H1 (cell line): Measurements from ENCODE around the gene QPCTL. TPM values are rescaled to one million over a fixed set of nuclear protein-coding genes. Genes with fewer than 3 reads are reported as not detected.

Experiments used
- CTCF ChIA-PET: fragments of 300-600 bp; sonication (Branson Sonifier 250); formaldehyde crosslinking; loops from one replicate; lab custom pipeline; 2021; ENCODE audit not compliant: partially characterized antibody; lab: Charles Lee
- POLR2A ChIA-PET: fragments of 300-600 bp; sonication (Branson Sonifier 250); formaldehyde crosslinking; loops from one replicate; lab custom pipeline; 2021; ENCODE audit warnings: inconsistent platforms; ENCODE audit not compliant: partially characterized antibody; lab: Charles Lee
- DNase-seq, 2 experiments: peaks; one replicate each; pipeline versions ENCODE4 v3.0.0 to v3.0.0-alpha.2; 2010 to 2022; ENCODE audit warnings: low spot score in 2 of 2, low read depth in 1 of 2, mixed read lengths in 1 of 2
- FAIRE-seq: peaks from 2 replicates; lab custom pipeline; 2011; peaks lifted over from hg19 to GRCh38; lab: Jason Lieb, UNC
- H2AFZ ChIP-seq: 2 replicates; pipeline ENCODE4 v1.8.1; 2012; ENCODE audit warnings: low read length, inconsistent platforms
- H2AK5ac ChIP-seq: 2 replicates; pipeline ENCODE4 v1.6.1; 2013; ENCODE audit warnings: low read depth, low read length
- H2BK120ac ChIP-seq: replicated peaks from 2 replicates; pipeline ENCODE3; 2013; ENCODE audit warnings: low read depth, low read length, inconsistent platforms
- H2BK12ac ChIP-seq: 2 replicates; pipeline ENCODE4 v1.6.1; 2013; ENCODE audit warnings: low read depth, low read length
- H2BK15ac ChIP-seq: 2 replicates; pipeline ENCODE4 v1.6.1; 2013; ENCODE audit warnings: low read length
- H2BK20ac ChIP-seq: 2 replicates; pipeline ENCODE4 v1.6.1; 2013; ENCODE audit warnings: low read length
- H2BK5ac ChIP-seq: 2 replicates; pipeline ENCODE4 v1.6.1; 2013; ENCODE audit warnings: low read depth, low read length
- H3K14ac ChIP-seq: 2 replicates; pipeline ENCODE4 v1.6.1; 2013; ENCODE audit warnings: inconsistent platforms; ENCODE audit not compliant: insufficient read length
- H3K18ac ChIP-seq: 2 replicates; pipeline ENCODE4 v1.6.1; 2013; ENCODE audit warnings: low read length; ENCODE audit errors: extremely low read depth
- H3K23ac ChIP-seq: 2 replicates; pipeline ENCODE4 v1.6.1; 2013; ENCODE audit warnings: inconsistent platforms; ENCODE audit not compliant: insufficient read length
- H3K23me2 ChIP-seq: 2 replicates; pipeline ENCODE4 v1.6.1; 2013; ENCODE audit warnings: low read depth, low read length
- H3K27ac ChIP-seq: 2 replicates; pipeline ENCODE4 v1.6.1; 2011; ENCODE audit warnings: low read depth, low read length, inconsistent platforms
- H3K27me3 ChIP-seq, 4 experiments: replicated peaks in 1 of 4; 1 replicate in 1 of 4; 2 replicates in 3 of 4; pipeline versions ENCODE4 v1.6.1 to v1.8.1; 2011 to 2013; ENCODE audit warnings: low read length in 3 of 4, mild to moderate bottlenecking in 3 of 4, inconsistent platforms in 2 of 4, mixed read lengths in 2 of 4, moderate library complexity in 1 of 4; ENCODE audit not compliant: control insufficient read depth in 3 of 4, insufficient read depth in 3 of 4; ENCODE audit errors: extremely low read depth in 1 of 4
- H3K36me3 ChIP-seq, 4 experiments: 2 replicates each; pipeline versions ENCODE4 v1.6.1 to v1.8.1; 2011 to 2013; ENCODE audit warnings: mild to moderate bottlenecking in 4 of 4, low read length in 3 of 4, moderate library complexity in 2 of 4, control low read depth in 1 of 4, inconsistent platforms in 1 of 4; ENCODE audit not compliant: insufficient read depth in 4 of 4, control insufficient read depth in 2 of 4
- H3K4ac ChIP-seq: replicated peaks from 2 replicates; pipeline ENCODE3; 2013; ENCODE audit warnings: low read length, low read depth, mixed read lengths, inconsistent platforms; ENCODE audit not compliant: insufficient read length
- H3K4me1 ChIP-seq, 4 experiments: replicated peaks in 1 of 4; 1 replicate in 1 of 4; 2 replicates in 3 of 4; pipeline versions ENCODE4 v1.6.1 to v1.8.1; 2011 to 2013; ENCODE audit warnings: low read length in 3 of 4, inconsistent platforms in 2 of 4, mixed read lengths in 1 of 4; ENCODE audit not compliant: insufficient read depth in 4 of 4, control insufficient read depth in 3 of 4
- H3K4me2 ChIP-seq, 2 experiments: 2 replicates each; pipeline versions ENCODE4 v1.6.1 to v1.8.1; 2011 to 2013; ENCODE audit warnings: low read depth in 2 of 2, low read length in 2 of 2, control low read depth in 1 of 2, inconsistent platforms in 1 of 2, mild to moderate bottlenecking in 1 of 2; ENCODE audit not compliant: insufficient read depth in 1 of 2
- H3K4me3 ChIP-seq, 4 experiments: fragments of 200-600, 300-600 bp in 1 of 4; sonication (generic), shearing (Covaris generic), sonication (Bioruptor Twin) in 1 of 4; 2 replicates each; pipeline versions ENCODE4 v1.5.1 to v1.8.1; 2011 to 2016; ENCODE audit warnings: low read length in 4 of 4, low read depth in 3 of 4, control low read depth in 2 of 4, inconsistent platforms in 2 of 4, mild to moderate bottlenecking in 2 of 4, mixed read lengths in 1 of 4, moderate library complexity in 1 of 4; ENCODE audit not compliant: insufficient read depth in 2 of 4; ENCODE audit errors: extremely low read depth in 1 of 4
- H3K56ac ChIP-seq: replicated peaks from 2 replicates; pipeline ENCODE3; 2013; ENCODE audit warnings: low read depth, mild to moderate bottlenecking, mixed read lengths, low read length, inconsistent platforms; ENCODE audit not compliant: insufficient read length
- H3K79me1 ChIP-seq: 2 replicates; pipeline ENCODE4 v1.6.1; 2013; ENCODE audit warnings: low read depth, low read length, control low read depth
- H3K79me2 ChIP-seq, 2 experiments: 2 replicates each; pipeline versions ENCODE4 v1.6.1 to v1.8.1; 2012 to 2013; ENCODE audit warnings: low read length in 2 of 2, mild to moderate bottlenecking in 2 of 2, inconsistent platforms in 1 of 2; ENCODE audit not compliant: insufficient read depth in 2 of 2, control insufficient read depth in 1 of 2
- H3K9ac ChIP-seq, 4 experiments: replicated peaks in 1 of 4; 1 replicate in 1 of 4; 2 replicates in 3 of 4; pipeline versions ENCODE4 v1.6.1 to v1.8.1; 2011 to 2013; ENCODE audit warnings: low read depth in 3 of 4, low read length in 3 of 4, control low read depth in 2 of 4, mild to moderate bottlenecking in 2 of 4, moderate library complexity in 2 of 4, inconsistent platforms in 1 of 4; ENCODE audit errors: extremely low read depth in 1 of 4
- H3K9me3 ChIP-seq, 2 experiments: 2 replicates each; pipeline versions ENCODE4 v1.6.1 to v1.8.1; 2012 to 2013; ENCODE audit warnings: mild to moderate bottlenecking in 2 of 2, moderate library complexity in 2 of 2, control low read depth in 1 of 2, inconsistent platforms in 1 of 2, low read depth in 1 of 2, low read length in 1 of 2, mixed read lengths in 1 of 2; ENCODE audit not compliant: insufficient read depth in 2 of 2
- H4K20me1 ChIP-seq, 2 experiments: replicated peaks in 1 of 2; 2 replicates each; pipeline versions ENCODE3 to v1.8.1; 2011 to 2013; ENCODE audit warnings: inconsistent platforms in 2 of 2, low read length in 2 of 2, mild to moderate bottlenecking in 1 of 2; ENCODE audit not compliant: insufficient read depth in 2 of 2, control insufficient read depth in 1 of 2
- H4K5ac ChIP-seq: 2 replicates; pipeline ENCODE4 v1.6.1; 2013; ENCODE audit warnings: low read length, low read depth, mixed read lengths, inconsistent platforms; ENCODE audit not compliant: insufficient read length
- H4K8ac ChIP-seq: 2 replicates; pipeline ENCODE4 v1.8.0; 2013; ENCODE audit warnings: mild to moderate bottlenecking, moderate library complexity, low read length, inconsistent platforms; ENCODE audit not compliant: insufficient read depth; ENCODE audit errors: extremely low read depth
- H4K91ac ChIP-seq: replicated peaks from 2 replicates; pipeline ENCODE3; 2013; ENCODE audit warnings: low read length, mixed read lengths, inconsistent platforms; ENCODE audit not compliant: insufficient read length
- MAX ChIP-seq: IDR thresholded peaks from 2 replicates; pipeline ENCODE4 v1.6.1; 2012; ENCODE audit warnings: inconsistent platforms
- RAD21 ChIP-seq, 2 experiments: IDR thresholded peaks in 1 of 2; conservative IDR thresholded peaks in 1 of 2; 2 replicates each; pipeline ENCODE4 v1.6.1; 2011; ENCODE audit warnings: low read depth in 2 of 2, low read length in 2 of 2, improper control_type of control experiment in 1 of 2, inconsistent platforms in 1 of 2, mild to moderate bottlenecking in 1 of 2, moderate library complexity in 1 of 2
- SIRT6 ChIP-seq: IDR thresholded peaks from one replicate; pipeline ENCODE4 v1.7.1; 2012; ENCODE audit warnings: low read length, inconsistent platforms
- SP1 ChIP-seq: IDR thresholded peaks from 2 replicates; pipeline ENCODE4 v1.6.1; 2011; ENCODE audit warnings: low read depth, low read length
- whole genome bisulfite sequencing, 2 experiments: shearing (Covaris generic) in 1 of 2; methylation state at CpG; one replicate each; pipeline versions ENCODE4 v1.1.6 to v1.1.7; 2013 to 2015; ENCODE audit warnings: low lambda C conversion rate in 2 of 2, mixed read lengths in 2 of 2, inconsistent platforms in 1 of 2, low coverage in 1 of 2, missing lambda C conversion rate in 1 of 2; ENCODE audit not compliant: insufficient replicate concordance in 2 of 2, insufficient coverage in 1 of 2, insufficient read length in 1 of 2; ENCODE audit errors: extremely low coverage in 1 of 2, missing lambda C conversion rate in 1 of 2; 5-methylcytosine and 5-hydroxymethylcytosine counted together
- polyA plus RNA-seq, 7 experiments: library from polyadenylated mRNA; depleted of rRNA in 3 of 7; stranded (reverse) in 5 of 7; unstranded in 2 of 7; fragments of >200 nt in 5 of 7; fragments of 200-250 nt in 2 of 7; gene quantifications; 1 replicate in 5 of 7; 2 replicates in 1 of 7; 4 replicates in 1 of 7; pipeline versions ENCODE4 v1.2.1 to v1.2.3, GENCODE V29; 2011 to 2013; ENCODE audit warnings: missing spikeins in 2 of 7, mixed read lengths in 2 of 7
- total RNA-seq: library from RNA; stranded (reverse); fragmentation: NEBNext Ultra II Directional; extraction: Animal tissue kit (Norgen Biotek cat#: 25700); gene quantifications from 2 replicates; pipeline ENCODE4 v1.2.1, GENCODE V29; 2021
- TF ChIP-seq, protein P1 (sequence below): IDR thresholded peaks from 2 replicates; pipeline ENCODE4 v1.6.1; 2012; ENCODE audit warnings: inconsistent platforms

QPCTL gene
- total and polyA plus RNA-seq, 2 of the 8 experiments (the other 6 are each of a cell fraction or from before 2014, with no cell fraction given) = 25.2 to 35.3 TPM

DNA sequence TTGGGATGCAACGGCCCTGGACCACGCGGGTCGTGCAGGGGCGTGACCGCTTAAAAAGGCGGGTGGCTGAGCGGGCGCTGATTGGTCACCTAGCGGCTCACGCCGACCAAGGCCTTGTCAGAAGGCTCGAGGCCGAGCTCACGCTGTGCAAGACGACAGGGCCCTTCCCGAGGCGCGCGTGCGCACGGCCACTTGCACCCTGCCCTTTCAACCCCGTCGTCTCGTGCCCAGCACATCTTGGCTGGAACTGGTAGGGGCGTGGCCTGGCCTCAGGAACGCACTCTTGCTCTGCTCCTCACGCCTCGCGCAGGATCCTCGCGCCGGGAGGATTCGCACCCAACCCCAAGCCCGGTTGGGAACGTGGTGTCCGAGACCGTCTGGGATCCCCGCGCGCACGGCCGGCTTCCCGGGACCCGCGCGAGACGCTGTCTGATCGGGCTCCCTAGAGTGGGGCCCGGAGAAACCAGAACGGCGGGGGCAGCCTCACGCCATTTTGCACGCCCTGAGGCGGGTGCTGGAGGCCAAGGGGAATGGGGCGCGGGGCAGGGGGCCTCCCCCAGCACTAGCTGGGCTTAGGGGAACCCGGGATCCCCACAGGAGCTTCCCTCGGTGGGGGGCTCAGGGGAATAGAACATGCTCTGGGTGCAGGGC lies 40.8 kb downstream of the QPCTL start, which contains the start of gene MEIOSIN:
TSS of gene MEIOSIN (plus strand) at position 280 of the 651 bp plus-strand sequence. CDS start 1,938 bp downstream, outside the sequence.
- TF ChIP-seq, protein P1, sequence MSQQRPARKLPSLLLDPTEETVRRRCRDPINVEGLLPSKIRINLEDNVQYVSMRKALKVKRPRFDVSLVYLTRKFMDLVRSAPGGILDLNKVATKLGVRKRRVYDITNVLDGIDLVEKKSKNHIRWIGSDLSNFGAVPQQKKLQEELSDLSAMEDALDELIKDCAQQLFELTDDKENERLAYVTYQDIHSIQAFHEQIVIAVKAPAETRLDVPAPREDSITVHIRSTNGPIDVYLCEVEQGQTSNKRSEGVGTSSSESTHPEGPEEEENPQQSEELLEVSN = peak; percentile 93
- TF ChIP-seq SP1 (no peak), MAX (peak; percentile 36), SIRT6 (no peak), RAD21 (IDR thresholded peaks at IDR 0.05 in 1 of 2, conservative IDR thresholded peaks at IDR 0.05 in 1 of 2; ENCODE audit: low read depth in 2 of 2, low read length in 2 of 2) (no peak)
- H3K56ac ChIP-seq = no peak within 1 kb of the TSS
- peaks cover 0 to 4% (median 3%) of the 10 kb centered on the region in 4 experiments; a peak in 5 of 7 replicates for H3K4me1 ChIP-seq
- no peaks in the 10 kb centered on the region for H3K9me3 ChIP-seq
- H3K14ac ChIP-seq = no peak within 1 kb of the TSS
- H4K5ac ChIP-seq = no peak within 1 kb of the TSS
- peaks cover 0 to 21% of the 10 kb centered on the region in 2 experiments; a peak in 2 of 4 replicates for H3K79me2 ChIP-seq
- H3K27me3 ChIP-seq = no peaks in the 10 kb centered on the region; a peak in 1 of 7 replicates
- peaks cover 4% of the 10 kb centered on the region; the same call in 1 of the 2 replicates for H3K23me2 ChIP-seq
- no peak within 1 kb of the TSS; the same call in 1 of the 2 replicates for H2AFZ ChIP-seq
- H2BK20ac ChIP-seq = no peak within 1 kb of the TSS
- peak within 1 kb of the TSS; percentile 62 for H4K8ac ChIP-seq
- FAIRE-seq = no peak
- peaks cover 4% of the 10 kb centered on the region; the same call in 1 of the 2 replicates for H3K79me1 ChIP-seq
- WGBS, 2 experiments = 96% methylated on average over 43 of the region's 59 CpGs; no CpG with 5 or more reads in 1 of the 2 experiments
- H3K27ac ChIP-seq = no peak within 1 kb of the TSS
- no peak within 1 kb of the TSS for H4K91ac ChIP-seq
- peak within 1 kb of the TSS; percentile 91 for H3K4ac ChIP-seq
- H3K4me3 ChIP-seq = no peak within 1 kb of the TSS
- POLR2A ChIA-PET = interaction anchor here (1.0 to 9.1 kb wide), 6 partner anchors 10 to 41 kb away, joined by 3 to 113 read pairs (median 4); partner anchors contain the start of genes QPCTL and SIX5
- no peak within 1 kb of the TSS for H2AK5ac ChIP-seq
- H3K23ac ChIP-seq = no peak within 1 kb of the TSS
- H3K36me3 ChIP-seq = no peaks in the 10 kb centered on the region
- no peak within 1 kb of the TSS for H3K9ac ChIP-seq
- no peak within 1 kb of the TSS for H3K4me2 ChIP-seq
- no peak within 1 kb of the TSS for H3K18ac ChIP-seq
- H2BK5ac ChIP-seq = no peak within 1 kb of the TSS
- CTCF ChIA-PET = interaction anchor here (0.8 to 1.5 kb wide), 5 partner anchors 20 to 66 kb away, joined by 3 to 6 read pairs (median 3); no protein-coding TSS in a partner anchor
- no peak for DNase-seq
- H2BK15ac ChIP-seq = no peak within 1 kb of the TSS
- no peak within 1 kb of the TSS for H2BK120ac ChIP-seq
- peak within 1 kb of the TSS; percentile 84; the same call in 1 of the 2 replicates for H2BK12ac ChIP-seq
- H4K20me1 ChIP-seq = no peaks in the 10 kb centered on the region
